ENCODE measurements around the gene TMEM202.

- TF ChIP-seq, protein P1, sequence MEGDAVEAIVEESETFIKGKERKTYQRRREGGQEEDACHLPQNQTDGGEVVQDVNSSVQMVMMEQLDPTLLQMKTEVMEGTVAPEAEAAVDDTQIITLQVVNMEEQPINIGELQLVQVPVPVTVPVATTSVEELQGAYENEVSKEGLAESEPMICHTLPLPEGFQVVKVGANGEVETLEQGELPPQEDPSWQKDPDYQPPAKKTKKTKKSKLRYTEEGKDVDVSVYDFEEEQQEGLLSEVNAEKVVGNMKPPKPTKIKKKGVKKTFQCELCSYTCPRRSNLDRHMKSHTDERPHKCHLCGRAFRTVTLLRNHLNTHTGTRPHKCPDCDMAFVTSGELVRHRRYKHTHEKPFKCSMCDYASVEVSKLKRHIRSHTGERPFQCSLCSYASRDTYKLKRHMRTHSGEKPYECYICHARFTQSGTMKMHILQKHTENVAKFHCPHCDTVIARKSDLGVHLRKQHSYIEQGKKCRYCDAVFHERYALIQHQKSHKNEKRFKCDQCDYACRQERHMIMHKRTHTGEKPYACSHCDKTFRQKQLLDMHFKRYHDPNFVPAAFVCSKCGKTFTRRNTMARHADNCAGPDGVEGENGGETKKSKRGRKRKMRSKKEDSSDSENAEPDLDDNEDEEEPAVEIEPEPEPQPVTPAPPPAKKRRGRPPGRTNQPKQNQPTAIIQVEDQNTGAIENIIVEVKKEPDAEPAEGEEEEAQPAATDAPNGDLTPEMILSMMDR (conservative IDR thresholded peaks at IDR 0.05; ENCODE audit: low read length): no peak
- TF ChIP-seq EZH2phosphoT487 (IDR thresholded peaks at IDR 0.05; ENCODE audit: borderline replicate concordance): no peak
These were observed 40.0 kb upstream of the TMEM202 start for GRCh38 chr15:72358121-72358520.

Measured in Loucy (cell line).